ENCODE results near the gene ATP10B. TPM values are rescaled to one million over a fixed set of nuclear protein-coding genes. Genes with fewer than 3 reads are reported as not detected.

ATP10B gene
- total and polyA plus RNA-seq, 2 of the 8 experiments (the other 6 are each of a cell fraction or from before 2014, with no cell fraction given), result 0.06 to 0.11 TPM

DNA sequence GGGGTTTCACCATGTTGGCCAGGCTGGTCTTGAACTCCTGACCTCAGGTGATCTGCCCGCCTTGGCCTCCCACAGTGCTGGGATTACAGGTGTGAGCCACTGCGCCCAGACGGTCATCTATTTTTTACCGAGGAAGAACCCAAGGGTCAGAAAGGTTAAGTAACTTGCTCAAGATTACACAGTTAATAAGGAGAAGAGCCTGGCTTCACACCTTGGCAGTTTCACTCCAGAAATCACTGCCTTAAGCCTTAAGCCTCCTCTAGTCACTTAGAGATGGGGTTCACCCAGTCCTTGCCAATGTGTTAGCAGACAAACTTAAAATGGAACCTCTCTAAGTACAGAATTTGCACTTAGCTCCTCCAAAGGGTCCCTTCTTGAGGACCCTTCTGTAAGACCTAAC is 314.1 kb downstream of the ATP10B start:
- H2BK20ac ChIP-seq (ENCODE audit: low read length), result no peak overlapping the region
- H3K36me3 ChIP-seq (ENCODE audit: control insufficient read depth in 2 of 4, insufficient read depth in 4 of 4, low read length in 3 of 4), result no peaks in the 10 kb centered on the region
- H3K27ac ChIP-seq (ENCODE audit: low read depth, low read length), result no peak overlapping the region
- no peak overlapping the region for H2BK12ac ChIP-seq (ENCODE audit: low read depth, low read length)
- no peak overlapping the region for H3K9ac ChIP-seq (replicated peaks in 1 of 4; ENCODE audit: extremely low read depth in 1 of 4, low read depth in 3 of 4, low read length in 3 of 4)
- no peaks in the 10 kb centered on the region for H3K79me2 ChIP-seq (ENCODE audit: control insufficient read depth in 1 of 2, insufficient read depth in 2 of 2, low read length in 2 of 2)
- H3K4ac ChIP-seq (replicated peaks; ENCODE audit: insufficient read length, low read depth, low read length), result no peak overlapping the region
- H3K18ac ChIP-seq (ENCODE audit: extremely low read depth, low read length), result no peak overlapping the region
- H4K91ac ChIP-seq (replicated peaks; ENCODE audit: insufficient read length, low read length), result no peak overlapping the region
- no peaks in the 10 kb centered on the region; the same call in 1 of the 2 replicates for H3K23me2 ChIP-seq (ENCODE audit: low read depth, low read length)
- H2AK5ac ChIP-seq (ENCODE audit: low read depth, low read length), result no peak overlapping the region
- no peak overlapping the region for H3K56ac ChIP-seq (replicated peaks; ENCODE audit: insufficient read length, low read depth, low read length)
- H4K20me1 ChIP-seq (replicated peaks in 1 of 2; ENCODE audit: control insufficient read depth in 1 of 2, insufficient read depth in 2 of 2, low read length in 2 of 2), result no peaks in the 10 kb centered on the region
- no peak overlapping the region for H2BK5ac ChIP-seq (ENCODE audit: low read depth, low read length)
- H3K79me1 ChIP-seq (ENCODE audit: low read depth, low read length), result no peaks in the 10 kb centered on the region
- H3K4me3 ChIP-seq (ENCODE audit: extremely low read depth in 1 of 4, insufficient read depth in 2 of 4, low read depth in 3 of 4, low read length in 4 of 4), result no peak overlapping the region
- DNase-seq (ENCODE audit: low read depth in 1 of 2, low spot score in 2 of 2) (no peak), FAIRE-seq (no peak)
- ChIA-PET CTCF (ENCODE audit: partially characterized antibody) (interaction anchor here (2.0 kb wide), 1 partner anchor 99 kb away, joined by 11 read pairs; no protein-coding TSS in a partner anchor), POLR2A (ENCODE audit: partially characterized antibody) (no interaction called here)
- no peaks in the 10 kb centered on the region for H3K27me3 ChIP-seq (replicated peaks in 1 of 4; ENCODE audit: control insufficient read depth in 3 of 4, extremely low read depth in 1 of 4, insufficient read depth in 3 of 4, low read length in 3 of 4)
- no peak overlapping the region for H3K4me2 ChIP-seq (ENCODE audit: insufficient read depth in 1 of 2, low read depth in 2 of 2, low read length in 2 of 2)
- peaks cover 0 to 3% (median 2%) of the 10 kb centered on the region in 4 experiments; a peak in 2 of 7 replicates for H3K4me1 ChIP-seq (replicated peaks in 1 of 4; ENCODE audit: control insufficient read depth in 3 of 4, insufficient read depth in 4 of 4, low read length in 3 of 4)
- H2BK15ac ChIP-seq (ENCODE audit: low read length), result no peak overlapping the region
- H2AFZ ChIP-seq (ENCODE audit: low read length), result no peak overlapping the region
- no peak overlapping the region for H4K5ac ChIP-seq (ENCODE audit: insufficient read length, low read depth, low read length)
- no peak overlapping the region for H4K8ac ChIP-seq (ENCODE audit: extremely low read depth, insufficient read depth, low read length)
- H3K9me3 ChIP-seq (ENCODE audit: insufficient read depth in 2 of 2, low read depth in 1 of 2, low read length in 1 of 2), result no peaks in the 10 kb centered on the region
- no peak for TF ChIP-seq CTCF (IDR thresholded peaks at IDR 0.05; ENCODE audit: control extremely low read depth in 1 of 3, insufficient read depth in 1 of 3, low read depth in 1 of 3, low read length in 3 of 3)
- TF ChIP-seq POLR2A (IDR thresholded peaks at IDR 0.05; ENCODE audit: control extremely low read depth in 1 of 2, low read depth in 2 of 2, low read length in 2 of 2), result no peak
- no peak for TF ChIP-seq ZNF274 (IDR thresholded peaks at IDR 0.05; ENCODE audit: borderline replicate concordance, extremely low read depth, low read length)
- no peak for TF ChIP-seq HDAC2 (IDR thresholded peaks at IDR 0.05; ENCODE audit: borderline replicate concordance in 1 of 2, low read depth in 2 of 2, low read length in 2 of 2)
- TF ChIP-seq SIRT6 (IDR thresholded peaks at IDR 0.05; ENCODE audit: low read length), result no peak
- H3K23ac ChIP-seq (ENCODE audit: insufficient read length), result no peak overlapping the region
- H2BK120ac ChIP-seq (replicated peaks; ENCODE audit: low read depth, low read length), result no peak overlapping the region
- 86% methylated on average over 4 of the region's 4 CpGs; no CpG with 5 or more reads in 1 of the 2 experiments for WGBS, 2 experiments (ENCODE audit: extremely low coverage in 1 of 2, insufficient coverage in 1 of 2, insufficient read length in 1 of 2, insufficient replicate concordance in 2 of 2, low coverage in 1 of 2, low lambda C conversion rate in 2 of 2, missing lambda C conversion rate in 1 of 2)
- H3K14ac ChIP-seq (ENCODE audit: insufficient read length), result no peak overlapping the region

Measured in H1 (cell line).